22Rv1 (cell line): ENCODE results near the gene OPRD1.

ENCODE experiments used
- ZFX ChIP-seq: fragments of 450-650 bp; IDR thresholded peaks from 2 replicates; pipeline ENCODE4 v1.6.1; 2017; ENCODE audit warnings: antibody characterized with exemption, borderline replicate concordance
- TF ChIP-seq, protein P1 (sequence below): fragments of 450-650 bp; IDR thresholded peaks from 2 replicates; pipeline ENCODE4 v1.5.1; 2017; ENCODE audit warnings: mild to moderate bottlenecking

DNA sequence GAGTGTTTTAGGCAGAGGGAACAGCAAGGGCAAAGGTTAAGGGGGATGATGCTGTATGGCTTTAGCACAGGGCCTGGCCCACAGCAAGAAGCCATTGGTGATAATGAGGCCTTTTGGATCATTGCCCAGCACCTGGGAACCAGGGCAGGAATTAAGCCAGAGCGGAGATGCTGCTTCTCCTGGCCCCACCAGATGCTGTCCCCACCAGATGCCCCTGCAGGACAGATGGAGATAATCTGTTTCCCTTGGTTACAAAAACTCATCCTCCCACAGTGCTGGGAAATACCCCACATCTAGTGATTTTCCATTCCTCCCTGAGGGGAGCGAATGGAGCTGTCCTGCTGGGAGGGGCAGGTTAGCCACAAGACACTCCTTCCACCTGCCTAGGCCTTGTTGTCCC is 18.8 kb downstream of the OPRD1 start:
- TF ChIP-seq, protein P1, sequence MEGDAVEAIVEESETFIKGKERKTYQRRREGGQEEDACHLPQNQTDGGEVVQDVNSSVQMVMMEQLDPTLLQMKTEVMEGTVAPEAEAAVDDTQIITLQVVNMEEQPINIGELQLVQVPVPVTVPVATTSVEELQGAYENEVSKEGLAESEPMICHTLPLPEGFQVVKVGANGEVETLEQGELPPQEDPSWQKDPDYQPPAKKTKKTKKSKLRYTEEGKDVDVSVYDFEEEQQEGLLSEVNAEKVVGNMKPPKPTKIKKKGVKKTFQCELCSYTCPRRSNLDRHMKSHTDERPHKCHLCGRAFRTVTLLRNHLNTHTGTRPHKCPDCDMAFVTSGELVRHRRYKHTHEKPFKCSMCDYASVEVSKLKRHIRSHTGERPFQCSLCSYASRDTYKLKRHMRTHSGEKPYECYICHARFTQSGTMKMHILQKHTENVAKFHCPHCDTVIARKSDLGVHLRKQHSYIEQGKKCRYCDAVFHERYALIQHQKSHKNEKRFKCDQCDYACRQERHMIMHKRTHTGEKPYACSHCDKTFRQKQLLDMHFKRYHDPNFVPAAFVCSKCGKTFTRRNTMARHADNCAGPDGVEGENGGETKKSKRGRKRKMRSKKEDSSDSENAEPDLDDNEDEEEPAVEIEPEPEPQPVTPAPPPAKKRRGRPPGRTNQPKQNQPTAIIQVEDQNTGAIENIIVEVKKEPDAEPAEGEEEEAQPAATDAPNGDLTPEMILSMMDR: no peak
- no peak for TF ChIP-seq ZFX
